22Rv1 (cell line): Measurements from ENCODE around the gene TBC1D21.

Source experiments
- ZFX ChIP-seq: fragments of 450-650 bp; IDR thresholded peaks from 2 replicates; pipeline ENCODE4 v1.6.1; 2017; ENCODE audit warnings: antibody characterized with exemption, borderline replicate concordance
- TF ChIP-seq, protein P1 (sequence below): fragments of 450-650 bp; IDR thresholded peaks from 2 replicates; pipeline ENCODE4 v1.5.1; 2017; ENCODE audit warnings: mild to moderate bottlenecking

DNA sequence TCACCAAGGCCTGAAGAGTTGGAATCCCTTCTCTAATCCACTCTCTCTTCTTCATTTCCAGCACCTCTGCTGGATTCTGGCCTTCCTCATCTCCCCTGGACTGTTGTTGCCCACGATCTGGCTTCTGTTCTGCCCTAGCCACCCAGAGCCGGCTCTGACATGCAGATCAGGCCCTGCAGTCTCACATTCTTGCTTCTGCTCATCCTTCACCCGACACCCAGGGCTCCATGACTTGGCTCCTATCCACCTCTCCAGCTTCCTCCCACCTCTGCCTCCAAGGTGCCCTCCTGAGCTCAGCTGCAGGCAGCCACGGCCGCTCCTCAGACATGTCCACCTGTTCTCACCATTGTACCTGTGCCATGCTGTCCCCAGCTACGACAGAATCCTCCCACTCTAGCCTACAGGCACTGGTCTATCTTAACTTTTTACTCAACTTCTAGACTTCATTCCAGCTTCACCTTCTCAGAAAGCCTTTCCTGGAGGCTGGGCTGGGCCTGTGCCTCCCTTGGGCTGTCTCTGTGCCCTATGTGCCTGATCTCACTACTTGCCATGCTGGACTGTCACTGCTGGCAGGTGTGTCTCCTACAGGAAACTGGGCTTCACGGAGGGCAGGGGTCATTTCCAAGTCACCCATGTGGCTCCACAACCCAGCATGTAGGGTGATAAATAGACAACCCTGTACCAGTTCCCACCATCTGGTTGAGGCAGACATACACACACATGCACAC, 16.0 kb upstream of the TBC1D21 start:
- TF ChIP-seq, protein P1, sequence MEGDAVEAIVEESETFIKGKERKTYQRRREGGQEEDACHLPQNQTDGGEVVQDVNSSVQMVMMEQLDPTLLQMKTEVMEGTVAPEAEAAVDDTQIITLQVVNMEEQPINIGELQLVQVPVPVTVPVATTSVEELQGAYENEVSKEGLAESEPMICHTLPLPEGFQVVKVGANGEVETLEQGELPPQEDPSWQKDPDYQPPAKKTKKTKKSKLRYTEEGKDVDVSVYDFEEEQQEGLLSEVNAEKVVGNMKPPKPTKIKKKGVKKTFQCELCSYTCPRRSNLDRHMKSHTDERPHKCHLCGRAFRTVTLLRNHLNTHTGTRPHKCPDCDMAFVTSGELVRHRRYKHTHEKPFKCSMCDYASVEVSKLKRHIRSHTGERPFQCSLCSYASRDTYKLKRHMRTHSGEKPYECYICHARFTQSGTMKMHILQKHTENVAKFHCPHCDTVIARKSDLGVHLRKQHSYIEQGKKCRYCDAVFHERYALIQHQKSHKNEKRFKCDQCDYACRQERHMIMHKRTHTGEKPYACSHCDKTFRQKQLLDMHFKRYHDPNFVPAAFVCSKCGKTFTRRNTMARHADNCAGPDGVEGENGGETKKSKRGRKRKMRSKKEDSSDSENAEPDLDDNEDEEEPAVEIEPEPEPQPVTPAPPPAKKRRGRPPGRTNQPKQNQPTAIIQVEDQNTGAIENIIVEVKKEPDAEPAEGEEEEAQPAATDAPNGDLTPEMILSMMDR: no peak
- TF ChIP-seq ZFX: no peak
